Activated CD8-positive, alpha-beta memory T cell treated with anti-CD3 and anti-CD28 coated beads, Interleukin-2, amount 10 ng/mL, durations not matched to agents 7 days and 5 days (primary cell): ENCODE results near the gene CLEC20A. TPM values are rescaled to one million over a fixed set of nuclear protein-coding genes. Genes with fewer than 3 reads are reported as not detected.
A peak's percentile ranks its signal among the peaks of the same experiment; 100 is the strongest.

Experiments used
- ATAC-seq: fragments of 150-1000 bp; cut with Tn5 transposase; one replicate; pipeline ENCODE4 v1.10.0; 2021; ENCODE audit warnings: moderate library complexity
- CTCF ChIA-PET: fragments of 350-600 bp; sonication (Branson Sonifier 250); formaldehyde crosslinking; loops from one replicate; lab custom pipeline; 2021; ENCODE audit warnings: antibody characterized with exemption; lab: Charles Lee
- DNase-seq: peaks from one replicate; pipeline ENCODE4 v3.0.0-alpha.2; 2020
- H3K27ac Mint-ChIP-seq: one replicate; pipeline ENCODE4 v1.8.0; 2021; ENCODE audit warnings: mild to moderate bottlenecking, mixed read lengths
- H3K27me3 Mint-ChIP-seq: one replicate; pipeline ENCODE4 v1.8.0; 2021; ENCODE audit warnings: mixed read lengths
- H3K36me3 Mint-ChIP-seq: one replicate; pipeline ENCODE4 v1.8.0; 2021; ENCODE audit warnings: mild to moderate bottlenecking, mixed read lengths
- H3K4me1 Mint-ChIP-seq: one replicate; pipeline ENCODE4 v1.8.0; 2021; ENCODE audit warnings: mixed read lengths
- H3K4me3 Mint-ChIP-seq: one replicate; pipeline ENCODE4 v1.8.0; 2021; ENCODE audit warnings: mild to moderate bottlenecking, moderate library complexity, mixed read lengths
- H3K9me3 Mint-ChIP-seq: one replicate; pipeline ENCODE4 v1.8.0; 2022; ENCODE audit warnings: low read depth, mixed read lengths
- total RNA-seq, 2 experiments: library from RNA; stranded (reverse); gene quantifications; one replicate each; pipeline ENCODE4 v1.2.3, GENCODE V29; 2021

Gene CLEC20A
- total RNA-seq, 2 experiments from 2014 or later = not detected

DNA sequence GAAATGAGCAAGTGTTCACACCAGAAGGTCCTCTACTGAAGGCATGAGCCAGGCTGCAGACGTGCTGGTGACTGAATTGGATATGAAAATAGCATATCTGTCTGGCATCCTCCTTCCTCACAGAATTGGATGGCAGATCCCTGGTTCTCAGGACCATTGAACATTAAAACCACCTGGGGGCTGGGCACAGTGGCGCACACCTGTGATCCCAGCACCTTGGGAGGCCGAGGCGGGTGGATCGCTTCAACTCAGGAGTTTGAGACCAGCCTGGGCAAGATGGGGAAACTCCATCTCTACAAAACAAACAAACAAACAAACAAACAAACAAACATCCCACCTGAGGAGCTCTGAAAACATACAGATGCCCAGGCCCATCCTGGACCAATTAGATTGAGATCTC, 39.6 kb upstream of the CLEC20A start:
- CTCF ChIA-PET = interaction anchor here (1.1 kb wide), 1 partner anchor 466 kb away, joined by 3 read pairs; no protein-coding TSS in a partner anchor
- Mint-ChIP-seq H3K4me1 (peaks cover 2% of the 10 kb centered on the region), H3K9me3 (no peaks in the 10 kb centered on the region), H3K27ac (no peak overlapping the region), H3K4me3 (no peak overlapping the region), H3K36me3 (no peaks in the 10 kb centered on the region), H3K27me3 (no peaks in the 10 kb centered on the region)
- DNase-seq (no peak), ATAC-seq (no peak)

- H3K27ac Mint-ChIP-seq = no peak overlapping the region
- no peak for ATAC-seq
- peaks cover 2% of the 10 kb centered on the region for H3K4me1 Mint-ChIP-seq
- no peak overlapping the region for H3K4me3 Mint-ChIP-seq
- no peaks in the 10 kb centered on the region for H3K36me3 Mint-ChIP-seq
- H3K9me3 Mint-ChIP-seq = no peaks in the 10 kb centered on the region
- CTCF ChIA-PET = interaction anchor here (2.6 to 2.9 kb wide), 2 partner anchors 9 to 17 kb away, joined by 7 to 39 read pairs; no protein-coding TSS in a partner anchor
- no peaks in the 10 kb centered on the region for H3K27me3 Mint-ChIP-seq
- DNase-seq = no peak
Observed at GRCh38 chr1:178534137-178534868, 37.5 kb upstream of the CLEC20A start.

DNA sequence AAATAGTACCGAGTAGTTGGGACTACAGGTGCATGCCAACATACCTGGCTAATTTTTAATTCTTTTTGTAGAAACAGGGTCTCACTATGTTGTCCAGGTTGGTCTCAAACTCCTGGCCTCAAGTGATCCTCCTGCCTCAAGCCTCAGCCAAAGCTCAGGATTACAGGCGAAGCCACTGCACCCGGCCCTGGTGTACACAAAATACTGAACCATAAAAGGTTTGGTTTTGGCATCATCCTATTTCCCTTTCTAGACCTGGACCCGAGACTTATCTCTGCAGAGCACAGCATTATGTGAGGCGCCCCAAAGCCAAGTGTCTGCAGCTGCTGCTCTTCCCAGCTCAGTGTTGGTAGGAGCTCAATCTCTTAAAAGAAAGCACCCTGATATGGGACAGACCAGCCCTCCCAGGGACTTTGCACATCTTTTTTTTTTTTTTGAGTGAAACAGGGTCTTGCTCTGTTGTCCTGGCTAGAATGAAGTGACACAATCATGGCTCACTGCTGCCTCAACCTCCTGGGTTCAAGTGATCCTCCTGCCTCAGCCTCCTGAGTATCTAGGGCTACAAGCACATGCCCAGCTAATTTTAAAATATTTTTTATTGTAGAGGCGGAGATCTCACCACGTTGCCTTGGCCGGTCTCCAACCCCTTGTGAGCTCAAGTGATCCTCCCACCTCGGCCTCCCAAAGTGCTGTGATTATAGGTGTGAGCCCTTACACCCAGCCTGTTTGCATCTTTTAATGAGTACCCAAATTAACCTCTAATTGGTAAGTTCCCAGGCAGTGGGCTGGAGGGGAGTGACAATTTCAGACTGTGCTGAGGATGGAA, 36.6 kb upstream of the CLEC20A start:
- H3K4me3 Mint-ChIP-seq = no peak overlapping the region
- H3K36me3 Mint-ChIP-seq = no peaks in the 10 kb centered on the region
- no peaks in the 10 kb centered on the region for H3K9me3 Mint-ChIP-seq
- CTCF ChIA-PET = interaction anchor here (0.6 to 2.9 kb wide), 9 partner anchors 10 to 761 kb away, joined by 3 to 39 read pairs (median 4); partner anchors contain the start of gene SOAT1
- H3K4me1 Mint-ChIP-seq = peaks cover 2% of the 10 kb centered on the region
- H3K27me3 Mint-ChIP-seq = no peaks in the 10 kb centered on the region
- DNase-seq (no peak), ATAC-seq (no peak)
- H3K27ac Mint-ChIP-seq = no peak overlapping the region

DNA sequence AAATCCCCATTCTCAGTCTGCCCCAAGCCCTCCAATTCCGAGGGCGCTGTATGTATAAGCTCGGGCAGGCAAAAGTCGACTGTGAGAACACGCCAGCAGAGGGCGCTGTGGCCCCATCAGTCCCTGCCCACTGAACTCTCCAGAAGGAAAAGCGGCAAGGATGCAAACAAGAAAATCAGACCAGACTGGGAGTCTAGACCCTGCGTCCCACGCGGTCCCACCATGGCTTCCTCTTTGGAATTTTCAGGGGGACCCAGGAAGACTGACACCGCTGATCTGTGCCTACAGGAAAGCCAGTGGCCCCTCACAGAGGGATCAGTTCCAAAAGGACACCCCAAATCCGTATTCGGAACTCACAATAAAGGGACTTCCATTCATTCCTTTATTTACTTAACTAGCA, 35.6 kb upstream of the CLEC20A start:
- Mint-ChIP-seq H3K4me3 (no peak overlapping the region), H3K36me3 (no peaks in the 10 kb centered on the region), H3K9me3 (no peaks in the 10 kb centered on the region), H3K27ac (no peak overlapping the region), H3K4me1 (peaks cover 2% of the 10 kb centered on the region), H3K27me3 (no peaks in the 10 kb centered on the region)
- CTCF ChIA-PET = interaction anchor here (0.7 to 2.9 kb wide), 14 partner anchors 9 to 762 kb away, joined by 3 to 39 read pairs (median 4); partner anchors contain the start of gene SOAT1
- ATAC-seq (peak; percentile 94), DNase-seq (peak; percentile 76)

DNA sequence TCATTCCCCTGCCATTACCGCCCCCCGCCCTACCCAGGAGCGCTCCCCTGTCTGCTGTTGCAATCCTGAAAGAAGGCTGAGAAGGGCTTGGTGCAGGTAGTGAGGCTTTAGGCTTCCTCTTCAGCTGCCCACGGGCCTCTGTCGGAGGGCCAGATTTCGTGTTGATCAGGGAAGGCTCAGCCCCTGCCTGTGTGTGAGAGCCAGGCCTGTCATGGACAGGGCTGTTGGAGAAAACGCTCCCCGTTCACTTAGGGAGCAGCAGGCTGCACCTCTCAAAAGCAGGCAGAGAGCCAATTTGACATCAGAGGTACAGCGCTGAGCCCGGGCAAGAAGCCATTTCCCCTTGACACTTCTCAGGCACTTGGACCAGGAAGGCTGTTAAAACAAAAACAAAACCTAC, 35.1 kb upstream of the CLEC20A start:
- no peak overlapping the region for H3K27ac Mint-ChIP-seq

DNA sequence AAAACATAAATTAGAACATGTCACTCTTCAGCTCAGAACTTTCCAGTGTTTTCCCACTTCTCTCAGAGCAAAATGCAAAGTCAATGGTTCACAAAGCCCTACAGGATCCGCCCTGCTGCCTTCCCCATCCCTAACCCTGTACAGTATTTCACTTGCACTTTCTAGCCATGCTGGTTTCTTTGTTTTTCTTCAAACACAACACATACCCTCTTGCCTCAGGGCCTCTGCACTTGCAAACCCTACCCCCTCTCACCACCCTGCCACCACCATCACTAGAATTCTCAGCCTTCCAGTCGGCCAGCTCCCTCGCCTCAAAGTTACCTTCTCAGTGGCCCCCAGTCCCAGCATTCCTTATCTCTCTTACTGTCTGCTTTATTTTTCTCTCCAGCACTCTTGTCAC, 33.7 kb upstream of the CLEC20A start:
- no peak for ATAC-seq
- H3K36me3 Mint-ChIP-seq = no peaks in the 10 kb centered on the region
- peaks cover 2% of the 10 kb centered on the region for H3K4me1 Mint-ChIP-seq
- CTCF ChIA-PET = interaction anchor here (1.3 kb wide), 1 partner anchor 472 kb away, joined by 4 read pairs; no protein-coding TSS in a partner anchor
- no peak overlapping the region for H3K4me3 Mint-ChIP-seq
- H3K9me3 Mint-ChIP-seq = no peaks in the 10 kb centered on the region
- no peak overlapping the region for H3K27ac Mint-ChIP-seq
- H3K27me3 Mint-ChIP-seq = no peaks in the 10 kb centered on the region
- no peak for DNase-seq

More for the DNA sequence above, 35.1 kb upstream of the CLEC20A start:
- no peaks in the 10 kb centered on the region for H3K9me3 Mint-ChIP-seq
- H3K4me3 Mint-ChIP-seq = no peak overlapping the region
- H3K36me3 Mint-ChIP-seq = no peaks in the 10 kb centered on the region
- ATAC-seq (peak; percentile 22), DNase-seq (no peak)
- CTCF ChIA-PET = interaction anchor here (0.7 to 2.9 kb wide), 14 partner anchors 9 to 762 kb away, joined by 3 to 39 read pairs (median 4); partner anchors contain the start of gene SOAT1
- no peaks in the 10 kb centered on the region for H3K27me3 Mint-ChIP-seq
- peaks cover 2% of the 10 kb centered on the region for H3K4me1 Mint-ChIP-seq

DNA sequence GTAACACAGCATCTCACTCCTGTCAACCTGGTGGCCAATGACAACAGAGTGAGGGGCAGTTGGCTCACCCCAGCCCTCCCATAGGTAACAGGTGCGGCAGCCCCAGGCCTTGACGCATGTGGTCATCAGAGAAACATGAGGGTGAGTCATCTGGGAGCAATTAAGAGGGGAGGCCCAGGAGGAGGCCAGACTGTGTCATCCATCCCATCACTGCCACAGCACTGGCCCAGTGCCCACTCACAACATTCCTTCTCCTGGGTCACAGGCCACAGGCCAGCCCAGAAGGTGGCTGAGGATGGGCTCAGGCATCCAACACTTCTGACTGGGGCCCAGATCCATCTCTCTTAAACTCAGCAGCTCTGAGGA, 33.3 kb upstream of the CLEC20A start:
- Mint-ChIP-seq H3K9me3 (no peaks in the 10 kb centered on the region), H3K27ac (no peak overlapping the region), H3K4me3 (no peak overlapping the region), H3K36me3 (no peaks in the 10 kb centered on the region), H3K27me3 (no peaks in the 10 kb centered on the region), H3K4me1 (peaks cover 2% of the 10 kb centered on the region)
- DNase-seq = no peak
- no peak for ATAC-seq
- CTCF ChIA-PET = no interaction called here

DNA sequence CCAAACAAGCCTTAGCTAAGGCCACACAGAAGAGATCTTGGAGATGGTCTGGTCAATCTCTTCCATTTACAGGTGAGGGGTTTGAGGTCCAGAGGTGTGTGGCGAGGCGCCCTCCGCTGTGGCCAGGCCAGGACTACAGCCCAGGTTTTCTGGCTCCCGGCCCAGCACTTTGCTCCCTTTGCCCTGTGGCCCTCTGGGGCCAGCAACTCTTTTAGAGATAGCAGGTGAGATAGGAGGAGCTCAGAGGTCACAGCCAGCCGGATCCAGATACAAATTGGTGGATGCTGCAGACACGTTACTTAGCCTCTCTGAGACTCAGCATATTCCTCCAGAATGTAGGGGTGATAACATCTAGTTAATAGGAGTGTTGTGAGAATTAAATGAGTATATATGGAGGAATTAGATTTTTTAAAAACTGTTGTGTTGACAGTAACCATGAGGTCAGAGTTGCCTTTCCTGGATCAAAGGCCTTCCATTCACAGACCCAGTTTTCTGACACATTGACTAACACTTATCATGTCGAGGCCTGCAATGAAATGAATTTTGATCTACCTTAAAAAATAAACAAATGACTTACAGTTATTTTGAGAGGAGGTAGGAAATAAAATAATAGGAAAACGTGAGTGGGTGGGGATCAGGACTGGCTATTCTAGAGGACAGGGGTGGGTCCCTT, 32.7 kb upstream of the CLEC20A start:
- ATAC-seq (no peak), DNase-seq (no peak)
- Mint-ChIP-seq H3K4me3 (no peak overlapping the region), H3K36me3 (no peaks in the 10 kb centered on the region), H3K27ac (no peak overlapping the region), H3K27me3 (no peaks in the 10 kb centered on the region), H3K9me3 (no peaks in the 10 kb centered on the region), H3K4me1 (peaks cover 2% of the 10 kb centered on the region)
- CTCF ChIA-PET = interaction anchor here (1.1 kb wide), 1 partner anchor 12 kb away, joined by 3 read pairs; no protein-coding TSS in a partner anchor

DNA sequence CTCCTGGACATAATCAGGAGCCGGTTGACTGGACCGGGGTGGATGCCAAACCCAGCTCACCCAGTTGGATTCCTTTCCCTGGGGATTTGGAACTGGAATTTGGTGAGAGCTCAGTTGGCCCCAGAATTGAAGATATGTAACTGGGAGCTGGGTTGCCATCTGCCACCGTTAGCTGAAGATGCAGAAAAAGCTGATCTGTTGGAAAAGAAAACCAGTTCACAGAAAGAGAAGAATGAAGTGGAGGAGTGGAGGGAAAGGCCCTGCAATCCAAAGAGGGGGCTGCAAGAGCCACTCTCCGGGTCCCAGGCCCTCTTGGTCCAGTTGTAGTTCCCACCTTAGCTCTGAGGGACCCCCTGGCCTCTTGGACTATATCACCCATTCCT, 32.2 kb upstream of the CLEC20A start:
- no peak overlapping the region for H3K27ac Mint-ChIP-seq
- CTCF ChIA-PET = interaction anchor here (1.1 kb wide), 1 partner anchor 13 kb away, joined by 3 read pairs; no protein-coding TSS in a partner anchor

GRCh38 chr1:178528228-178528952, 31.6 kb upstream of the CLEC20A start:
- Mint-ChIP-seq H3K9me3 (no peaks in the 10 kb centered on the region), H3K36me3 (no peaks in the 10 kb centered on the region), H3K4me3 (no peak overlapping the region), H3K27me3 (no peaks in the 10 kb centered on the region), H3K27ac (no peak overlapping the region), H3K4me1 (peaks cover 2% of the 10 kb centered on the region)
- no peak for ATAC-seq
- no peak for DNase-seq
- CTCF ChIA-PET = interaction anchor here (1.1 kb wide), 1 partner anchor 13 kb away, joined by 3 read pairs; no protein-coding TSS in a partner anchor

More for the DNA sequence above, 32.2 kb upstream of the CLEC20A start:
- DNase-seq (no peak), ATAC-seq (no peak)
- no peaks in the 10 kb centered on the region for H3K27me3 Mint-ChIP-seq
- H3K4me1 Mint-ChIP-seq = peaks cover 2% of the 10 kb centered on the region
- H3K4me3 Mint-ChIP-seq = no peak overlapping the region
- H3K36me3 Mint-ChIP-seq = no peaks in the 10 kb centered on the region
- no peaks in the 10 kb centered on the region for H3K9me3 Mint-ChIP-seq

DNA sequence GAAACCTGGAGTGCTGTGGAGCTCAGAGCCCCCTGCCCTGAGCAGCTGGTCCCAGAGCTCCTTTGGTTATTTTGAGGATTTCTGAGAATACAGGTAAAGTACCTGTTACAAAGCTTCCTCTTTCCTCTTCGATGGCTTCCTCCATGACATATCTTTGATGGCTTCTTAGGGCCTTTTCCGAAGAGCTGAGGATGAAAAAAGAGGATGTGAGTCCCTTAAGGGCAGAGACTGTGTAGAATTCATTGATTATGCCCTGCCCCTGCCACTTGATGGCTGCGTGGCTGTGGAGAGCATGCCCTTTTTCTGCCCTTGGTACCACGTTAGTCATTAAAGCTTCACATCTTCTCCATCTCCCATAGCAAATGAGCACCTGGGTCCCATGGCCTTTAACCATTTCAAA, 30.4 kb upstream of the CLEC20A start:
- CTCF ChIA-PET = interaction anchor here (1.2 to 1.4 kb wide), 2 partner anchors 15 to 226 kb away, joined by 4 read pairs; no protein-coding TSS in a partner anchor

GRCh38 chr1:178521241-178521640, 24.5 kb upstream of the CLEC20A start:
- DNase-seq = no peak
- H3K4me1 Mint-ChIP-seq = no peaks in the 10 kb centered on the region
- CTCF ChIA-PET = no interaction called here
- ATAC-seq = no peak
- peaks cover 2% of the 10 kb centered on the region for H3K27me3 Mint-ChIP-seq
- no peak overlapping the region for H3K27ac Mint-ChIP-seq
- no peak overlapping the region for H3K4me3 Mint-ChIP-seq
- no peaks in the 10 kb centered on the region for H3K9me3 Mint-ChIP-seq
- no peaks in the 10 kb centered on the region for H3K36me3 Mint-ChIP-seq

More for the DNA sequence above, 30.4 kb upstream of the CLEC20A start:
- H3K4me3 Mint-ChIP-seq = no peak overlapping the region
- H3K4me1 Mint-ChIP-seq = no peaks in the 10 kb centered on the region
- DNase-seq = no peak
- no peaks in the 10 kb centered on the region for H3K9me3 Mint-ChIP-seq
- H3K36me3 Mint-ChIP-seq = no peaks in the 10 kb centered on the region
- no peak overlapping the region for H3K27ac Mint-ChIP-seq
- no peaks in the 10 kb centered on the region for H3K27me3 Mint-ChIP-seq
- no peak for ATAC-seq
